ENCODE results near the gene ZNF644.

GRCh38 chr1:90926971-90927370 lies 94.9 kb downstream of the ZNF644 start:
- TF ChIP-seq CTCF (IDR thresholded peaks at IDR 0.05; ENCODE audit: insufficient read depth, low read depth, low read length): no peak
- no peak for TF ChIP-seq EZH2 (IDR thresholded peaks at IDR 0.05; ENCODE audit: insufficient read depth, low read length)
